Measurements from ENCODE around the gene FOXP2. TPM values are rescaled to one million over a fixed set of nuclear protein-coding genes. Genes with fewer than 3 reads are reported as not detected.

Gene FOXP2
- total and polyA plus RNA-seq, 4 donors, result 1.2 to 7.4 (median 5.7) TPM

- TF ChIP-seq RXRA (IDR thresholded peaks at IDR 0.05), result no peak
- TF ChIP-seq MAX (IDR thresholded peaks at IDR 0.05), result no peak
- TF ChIP-seq TAF1 (conservative IDR thresholded peaks at IDR 0.05), result no peak
- TF ChIP-seq JUND (IDR thresholded peaks at IDR 0.05), result no peak
- no peak for TF ChIP-seq GABPA (IDR thresholded peaks at IDR 0.05 in 1 of 2, conservative IDR thresholded peaks at IDR 0.05 in 1 of 2)
- no peak for TF ChIP-seq FOXA2 (IDR thresholded peaks at IDR 0.05)
- no peak for TF ChIP-seq HNF4G (IDR thresholded peaks at IDR 0.05)
- no peak for TF ChIP-seq ATF3 (IDR thresholded peaks at IDR 0.05)
- no peak for TF ChIP-seq FOXA1 (IDR thresholded peaks at IDR 0.05)
- no peak for TF ChIP-seq EGR1 (IDR thresholded peaks at IDR 0.05; ENCODE audit: low read depth in 2 of 2)
- no peak for TF ChIP-seq HNF4A (conservative IDR thresholded peaks at IDR 0.05)
- no peak for TF ChIP-seq RAD21 (IDR thresholded peaks at IDR 0.05)
- no peak for TF ChIP-seq ZBTB33 (IDR thresholded peaks at IDR 0.05)
- no peak for TF ChIP-seq CTCF (IDR thresholded peaks at IDR 0.05; ENCODE audit: low read depth, low read length, missing input control)
- no peak for TF ChIP-seq REST (IDR thresholded peaks at IDR 0.05)
- TF ChIP-seq YY1 (IDR thresholded peaks at IDR 0.05), result no peak
- Histone ChIP-seq H3K27me3 (ENCODE audit: control insufficient read depth in 4 of 4, insufficient read depth in 4 of 4, low read length in 3 of 4) (no peaks in the 10 kb centered on the region), H3K9ac (ENCODE audit: low read depth in 1 of 2, low read length in 2 of 2) (no peak overlapping the region), H3K4me3 (ENCODE audit: low read depth in 1 of 3, low read length in 3 of 3) (no peak overlapping the region), H3K27ac (ENCODE audit: low read depth in 1 of 2, low read length in 2 of 2) (no peak overlapping the region), H3K4me1 (ENCODE audit: control insufficient read depth in 4 of 4, insufficient read depth in 4 of 4, low read length in 3 of 4) (no peaks in the 10 kb centered on the region), H3K9me3 (ENCODE audit: control insufficient read depth in 4 of 4, low read length in 3 of 4) (no peaks in the 10 kb centered on the region), H3K36me3 (ENCODE audit: control insufficient read depth in 4 of 4, insufficient read depth in 3 of 4, low read depth in 1 of 4, low read length in 3 of 4) (peaks cover 0 to 6% (median 4%) of the 10 kb centered on the region in 4 donors)
- 92% methylated on average over 3 of the region's 3 CpGs for WGBS
- DNase-seq (ENCODE audit: low spot score), result no peak
These were observed 216.7 kb downstream of the FOXP2 start for GRCh38 chr7:114631249-114631822.
